Neural progenitor cell (in vitro differentiated cells): ENCODE measurements around the gene MUSTN1. TPM values are rescaled to one million over a fixed set of nuclear protein-coding genes. Genes with fewer than 3 reads are reported as not detected.

Experiments
- DNase-seq: peaks from one replicate; pipeline ENCODE4 v3.0.0-alpha.2; 2016; ENCODE audit warnings: low spot score
- H2AFZ ChIP-seq: fragments of 200-600 bp; sonication (generic); replicated peaks from 2 replicates; pipeline ENCODE4 v1.6.1; 2016; ENCODE audit warnings: antibody characterized with exemption
- H3F3A ChIP-seq: fragments of 200-600 bp; sonication (generic); 2 replicates; pipeline ENCODE4 v1.6.1; 2016; ENCODE audit warnings: antibody characterized with exemption, low read depth
- H3K27ac ChIP-seq: fragments of 200-600 bp; sonication (generic); 2 replicates; pipeline ENCODE4 v1.5.1; 2016; ENCODE audit warnings: mild to moderate bottlenecking
- H3K27me3 ChIP-seq: fragments of 200-600 bp; sonication (generic); 2 replicates; pipeline ENCODE4 v1.6.1; 2016; ENCODE audit warnings: mild to moderate bottlenecking, moderate library complexity
- H3K36me3 ChIP-seq: fragments of 200-600 bp; sonication (generic); 2 replicates; pipeline ENCODE4 v1.5.1; 2016
- H3K4me1 ChIP-seq: fragments of 200-600 bp; sonication (generic); 2 replicates; pipeline ENCODE4 v1.6.1; 2016; ENCODE audit warnings: mixed run types
- H3K4me2 ChIP-seq: fragments of 200-600 bp; sonication (generic); 2 replicates; pipeline ENCODE4 v1.6.1; 2016
- H3K4me3 ChIP-seq: fragments of 200-600 bp; sonication (generic); 2 replicates; pipeline ENCODE4 v1.5.1; 2016
- H3K79me2 ChIP-seq: fragments of 200-600 bp; sonication (generic); 2 replicates; pipeline ENCODE4 v1.6.1; 2016; ENCODE audit warnings: low read depth
- H3K9ac ChIP-seq: fragments of 200-600 bp; sonication (generic); 2 replicates; pipeline ENCODE4 v1.6.1; 2016
- H3K9me3 ChIP-seq: fragments of 200-600 bp; sonication (generic); 2 replicates; pipeline ENCODE4 v1.5.1; 2016; ENCODE audit warnings: low read depth
- H4K20me1 ChIP-seq: fragments of 200-600 bp; sonication (generic); 2 replicates; pipeline ENCODE4 v1.6.1; 2016; ENCODE audit warnings: low read depth
- H3K27ac Mint-ChIP-seq: 3 replicates; pipeline ENCODE4 v1.8.0; 2021; ENCODE audit warnings: mixed read lengths
- H3K27me3 Mint-ChIP-seq: 2 replicates; pipeline ENCODE4 v1.8.0; 2022; ENCODE audit warnings: low read depth, mild to moderate bottlenecking, inconsistent platforms, moderate library complexity, mixed read lengths; ENCODE audit not compliant: insufficient read depth
- H3K36me3 Mint-ChIP-seq: 3 replicates; pipeline ENCODE4 v1.8.0; 2021; ENCODE audit warnings: mixed read lengths
- H3K4me1 Mint-ChIP-seq: 3 replicates; pipeline ENCODE4 v1.8.0; 2021; ENCODE audit warnings: mixed read lengths
- H3K4me3 Mint-ChIP-seq: 3 replicates; pipeline ENCODE4 v1.8.0; 2021; ENCODE audit warnings: mild to moderate bottlenecking, moderate library complexity, mixed read lengths
- H3K9me3 Mint-ChIP-seq: 3 replicates; pipeline ENCODE4 v1.8.0; 2020; ENCODE audit warnings: mixed read lengths
- CTCF ChIP-seq: fragments of 200-600 bp; sonication (generic); IDR thresholded peaks from 2 replicates; pipeline ENCODE4 v1.5.1; 2017; ENCODE audit warnings: antibody characterized with exemption, mild to moderate bottlenecking
- EZH2 ChIP-seq: fragments of 200-600 bp; sonication (generic); IDR thresholded peaks from 2 replicates; pipeline ENCODE4 v1.6.1; 2017; ENCODE audit warnings: antibody characterized with exemption, mild to moderate bottlenecking, moderate library complexity
- EZH2phosphoT487 ChIP-seq: fragments of 200-600 bp; sonication (generic); IDR thresholded peaks from 2 replicates; pipeline ENCODE4 v1.6.1; 2017; ENCODE audit warnings: antibody characterized with exemption
- total RNA-seq: library from RNA; depleted of rRNA; stranded (reverse); fragments of >200 nt; gene quantifications from 2 replicates; pipeline ENCODE4 v1.2.3, GENCODE V29; 2015; ENCODE audit warnings: low replicate concordance

The MUSTN1 gene
- total RNA-seq, 1 donor from 2014 or later: 2.0 TPM

GRCh38 chr3:52871761-52872160 lies 36.9 kb upstream of the MUSTN1 start:
- DNase-seq: no peak
- H3K4me1 ChIP-seq: peaks cover 6% of the 10 kb centered on the region
- H3K27me3 ChIP-seq: no peaks in the 10 kb centered on the region
- H3K27ac ChIP-seq: no peak overlapping the region
- peak overlapping the region; percentile 25 for H3K27ac Mint-ChIP-seq
- H3K9me3 ChIP-seq: no peaks in the 10 kb centered on the region
- H3K4me3 ChIP-seq: no peak overlapping the region
- H3K36me3 ChIP-seq: no peaks in the 10 kb centered on the region
- no peak overlapping the region for H3K4me2 ChIP-seq
- H3K4me3 Mint-ChIP-seq: no peak overlapping the region
- H2AFZ ChIP-seq: no peak overlapping the region
- H3K9me3 Mint-ChIP-seq: no peaks in the 10 kb centered on the region
- no peaks in the 10 kb centered on the region for H3F3A ChIP-seq
- H4K20me1 ChIP-seq: peaks cover 3% of the 10 kb centered on the region
- H3K79me2 ChIP-seq: peaks cover 4% of the 10 kb centered on the region
- H3K4me1 Mint-ChIP-seq: peaks cover 5% of the 10 kb centered on the region
- H3K27me3 Mint-ChIP-seq: peaks cover 4% of the 10 kb centered on the region
- no peak overlapping the region for H3K9ac ChIP-seq
- TF ChIP-seq CTCF (no peak), EZH2phosphoT487 (no peak), EZH2 (no peak)
- H3K36me3 Mint-ChIP-seq: no peaks in the 10 kb centered on the region

GRCh38 chr3:52870471-52870870 lies 35.7 kb upstream of the MUSTN1 start:
- Histone ChIP-seq H3F3A (no peaks in the 10 kb centered on the region), H3K27ac (no peak overlapping the region), H3K4me1 (peaks cover 6% of the 10 kb centered on the region), H3K27me3 (no peaks in the 10 kb centered on the region), H4K20me1 (no peaks in the 10 kb centered on the region), H3K9me3 (no peaks in the 10 kb centered on the region), H3K4me2 (no peak overlapping the region), H2AFZ (no peak overlapping the region), H3K79me2 (peaks cover 4% of the 10 kb centered on the region), H3K9ac (no peak overlapping the region), H3K36me3 (no peaks in the 10 kb centered on the region), H3K4me3 (no peak overlapping the region)
- Mint-ChIP-seq H3K36me3 (peaks cover 2% of the 10 kb centered on the region), H3K4me1 (peaks cover 4% of the 10 kb centered on the region), H3K9me3 (peaks cover 5% of the 10 kb centered on the region), H3K27ac (no peak overlapping the region), H3K4me3 (no peak overlapping the region), H3K27me3 (peaks cover 4% of the 10 kb centered on the region)
- no peak for DNase-seq
- TF ChIP-seq EZH2phosphoT487 (no peak), CTCF (no peak), EZH2 (no peak)

- Mint-ChIP-seq H3K27me3 (peaks cover 2% of the 10 kb centered on the region), H3K9me3 (peaks cover 14% of the 10 kb centered on the region), H3K4me1 (no peaks in the 10 kb centered on the region), H3K36me3 (peaks cover 15% of the 10 kb centered on the region), H3K4me3 (no peak overlapping the region), H3K27ac (no peak overlapping the region)
- no peaks in the 10 kb centered on the region for H3K9me3 ChIP-seq
- H3K79me2 ChIP-seq: no peaks in the 10 kb centered on the region
- H4K20me1 ChIP-seq: no peaks in the 10 kb centered on the region
- no peak for DNase-seq
- H3K27me3 ChIP-seq: no peaks in the 10 kb centered on the region
- H3K4me1 ChIP-seq: no peaks in the 10 kb centered on the region
- TF ChIP-seq EZH2phosphoT487 (no peak), EZH2 (no peak), CTCF (no peak)
- no peak overlapping the region for H3K27ac ChIP-seq
- H3K4me2 ChIP-seq: no peak overlapping the region
- H3K9ac ChIP-seq: no peak overlapping the region
- no peaks in the 10 kb centered on the region for H3F3A ChIP-seq
- no peak overlapping the region for H3K4me3 ChIP-seq
- no peak overlapping the region for H2AFZ ChIP-seq
- H3K36me3 ChIP-seq: no peaks in the 10 kb centered on the region
Observed at GRCh38 chr3:52866427-52866826, 31.6 kb upstream of the MUSTN1 start.
